ENCODE measurements around the gene NUCKS1.

DNA sequence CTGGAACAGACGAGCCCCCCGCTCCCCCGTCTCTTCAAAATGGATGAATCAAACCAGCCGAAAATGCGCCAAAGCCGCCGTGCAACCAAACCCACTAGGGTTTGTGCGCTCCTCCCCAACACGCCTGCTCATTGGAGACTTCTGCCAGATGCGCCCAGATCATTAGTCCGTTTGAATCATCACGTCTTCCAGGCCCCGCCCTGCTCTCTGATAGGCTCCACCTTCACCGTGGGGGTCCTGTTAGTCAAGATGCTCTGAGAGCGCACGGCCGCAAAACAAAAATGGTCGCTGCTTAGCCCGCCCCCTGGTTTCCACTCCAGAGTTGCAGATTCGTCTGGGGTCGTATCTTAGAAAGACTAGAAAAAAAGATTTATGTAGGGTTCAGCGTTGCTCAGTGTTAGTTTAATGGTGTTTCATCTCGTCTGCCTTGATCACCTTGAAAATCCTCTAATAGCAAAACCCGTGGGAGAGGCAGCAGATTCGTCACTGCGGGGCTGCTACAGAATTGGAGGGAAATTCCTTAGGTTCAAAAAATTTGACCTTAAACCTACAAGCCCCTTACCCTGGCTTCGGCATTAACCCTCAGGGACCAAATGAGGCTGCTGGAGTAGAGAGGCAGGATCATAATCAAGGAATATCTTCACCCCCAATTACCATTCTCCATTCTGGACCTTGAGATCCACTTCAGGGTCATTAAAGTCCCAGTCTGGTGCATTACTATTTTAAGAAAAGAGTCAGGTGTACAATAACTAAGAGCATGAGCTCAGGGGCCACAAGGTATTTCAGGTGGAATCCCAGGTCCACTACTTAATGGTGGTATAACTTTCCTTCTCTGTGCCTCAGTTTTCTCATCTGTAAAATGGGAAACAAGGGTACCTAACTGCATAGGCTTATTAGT is at the start of gene NUCKS1:
- TF ChIP-seq, protein P1, sequence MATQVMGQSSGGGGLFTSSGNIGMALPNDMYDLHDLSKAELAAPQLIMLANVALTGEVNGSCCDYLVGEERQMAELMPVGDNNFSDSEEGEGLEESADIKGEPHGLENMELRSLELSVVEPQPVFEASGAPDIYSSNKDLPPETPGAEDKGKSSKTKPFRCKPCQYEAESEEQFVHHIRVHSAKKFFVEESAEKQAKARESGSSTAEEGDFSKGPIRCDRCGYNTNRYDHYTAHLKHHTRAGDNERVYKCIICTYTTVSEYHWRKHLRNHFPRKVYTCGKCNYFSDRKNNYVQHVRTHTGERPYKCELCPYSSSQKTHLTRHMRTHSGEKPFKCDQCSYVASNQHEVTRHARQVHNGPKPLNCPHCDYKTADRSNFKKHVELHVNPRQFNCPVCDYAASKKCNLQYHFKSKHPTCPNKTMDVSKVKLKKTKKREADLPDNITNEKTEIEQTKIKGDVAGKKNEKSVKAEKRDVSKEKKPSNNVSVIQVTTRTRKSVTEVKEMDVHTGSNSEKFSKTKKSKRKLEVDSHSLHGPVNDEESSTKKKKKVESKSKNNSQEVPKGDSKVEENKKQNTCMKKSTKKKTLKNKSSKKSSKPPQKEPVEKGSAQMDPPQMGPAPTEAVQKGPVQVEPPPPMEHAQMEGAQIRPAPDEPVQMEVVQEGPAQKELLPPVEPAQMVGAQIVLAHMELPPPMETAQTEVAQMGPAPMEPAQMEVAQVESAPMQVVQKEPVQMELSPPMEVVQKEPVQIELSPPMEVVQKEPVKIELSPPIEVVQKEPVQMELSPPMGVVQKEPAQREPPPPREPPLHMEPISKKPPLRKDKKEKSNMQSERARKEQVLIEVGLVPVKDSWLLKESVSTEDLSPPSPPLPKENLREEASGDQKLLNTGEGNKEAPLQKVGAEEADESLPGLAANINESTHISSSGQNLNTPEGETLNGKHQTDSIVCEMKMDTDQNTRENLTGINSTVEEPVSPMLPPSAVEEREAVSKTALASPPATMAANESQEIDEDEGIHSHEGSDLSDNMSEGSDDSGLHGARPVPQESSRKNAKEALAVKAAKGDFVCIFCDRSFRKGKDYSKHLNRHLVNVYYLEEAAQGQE (IDR thresholded peaks at IDR 0.05; ENCODE audit: low read depth) = no peak
- peak; percentile 27 for TF ChIP-seq POLR2AphosphoS5 (IDR thresholded peaks at IDR 0.05; ENCODE audit: low read depth, low read length)
- TF ChIP-seq, protein P2, sequence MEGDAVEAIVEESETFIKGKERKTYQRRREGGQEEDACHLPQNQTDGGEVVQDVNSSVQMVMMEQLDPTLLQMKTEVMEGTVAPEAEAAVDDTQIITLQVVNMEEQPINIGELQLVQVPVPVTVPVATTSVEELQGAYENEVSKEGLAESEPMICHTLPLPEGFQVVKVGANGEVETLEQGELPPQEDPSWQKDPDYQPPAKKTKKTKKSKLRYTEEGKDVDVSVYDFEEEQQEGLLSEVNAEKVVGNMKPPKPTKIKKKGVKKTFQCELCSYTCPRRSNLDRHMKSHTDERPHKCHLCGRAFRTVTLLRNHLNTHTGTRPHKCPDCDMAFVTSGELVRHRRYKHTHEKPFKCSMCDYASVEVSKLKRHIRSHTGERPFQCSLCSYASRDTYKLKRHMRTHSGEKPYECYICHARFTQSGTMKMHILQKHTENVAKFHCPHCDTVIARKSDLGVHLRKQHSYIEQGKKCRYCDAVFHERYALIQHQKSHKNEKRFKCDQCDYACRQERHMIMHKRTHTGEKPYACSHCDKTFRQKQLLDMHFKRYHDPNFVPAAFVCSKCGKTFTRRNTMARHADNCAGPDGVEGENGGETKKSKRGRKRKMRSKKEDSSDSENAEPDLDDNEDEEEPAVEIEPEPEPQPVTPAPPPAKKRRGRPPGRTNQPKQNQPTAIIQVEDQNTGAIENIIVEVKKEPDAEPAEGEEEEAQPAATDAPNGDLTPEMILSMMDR (IDR thresholded peaks at IDR 0.05 in 2 of 3, conservative IDR thresholded peaks at IDR 0.05 in 1 of 3; ENCODE audit: borderline replicate concordance in 1 of 3, insufficient read depth in 1 of 3, low read depth in 2 of 3, low read length in 2 of 3) = no peak; a peak in 1 of 6 replicates
- TF ChIP-seq CEBPB (IDR thresholded peaks at IDR 0.05; ENCODE audit: low read depth) = no peak
- peak; percentile 67 for TF ChIP-seq EGR1 (IDR thresholded peaks at IDR 0.05; ENCODE audit: low read depth)
- TF ChIP-seq JUND (IDR thresholded peaks at IDR 0.05) = no peak
